ENCODE measurements around the gene ZDHHC19.
"Not testable (repeated sequence)": the region's sequence is repeated elsewhere in the genome, so short reads cannot be mapped to it uniquely, and the experiment has no call there.

ZDHHC19 gene

GRCh38 chr3:196225086-196225485 is 13.9 kb upstream of the ZDHHC19 start:
- DNase-seq (ENCODE audit: low spot score) = no peak

GRCh38 chr3:196222876-196223595 is 11.8 kb upstream of the ZDHHC19 start:
- DNase-seq (ENCODE audit: low spot score) = no peak

- DNase-seq (ENCODE audit: low spot score) = no peak
These were observed 9.8 kb upstream of the ZDHHC19 start for GRCh38 chr3:196220991-196221390.

- no peak for DNase-seq (ENCODE audit: low spot score)
These were observed 9.4 kb upstream of the ZDHHC19 start for GRCh38 chr3:196220587-196220986.

DNA sequence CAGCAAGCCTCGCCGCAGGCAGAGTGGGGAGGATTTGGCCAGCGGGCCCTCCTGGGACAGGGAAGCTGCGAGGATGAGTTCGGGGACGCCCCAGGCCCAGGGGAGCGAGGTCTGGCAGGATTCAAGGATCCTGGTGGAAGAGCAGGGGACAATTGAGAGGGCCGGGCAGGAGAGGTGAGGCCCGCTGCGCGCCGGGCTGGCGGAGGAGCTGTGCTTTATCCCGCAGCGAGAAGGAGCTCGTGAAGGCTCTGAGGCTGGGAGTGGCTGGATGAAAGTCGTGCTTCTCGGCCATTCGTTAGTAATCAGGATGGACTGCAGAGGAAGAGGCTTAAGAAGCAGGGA is 8.7 kb upstream of the ZDHHC19 start:
- no peak for DNase-seq (ENCODE audit: low spot score)

- DNase-seq (ENCODE audit: low spot score) = peak; percentile 90
These were observed 8.2 kb upstream of the ZDHHC19 start for GRCh38 chr3:196219194-196219969.

DNA sequence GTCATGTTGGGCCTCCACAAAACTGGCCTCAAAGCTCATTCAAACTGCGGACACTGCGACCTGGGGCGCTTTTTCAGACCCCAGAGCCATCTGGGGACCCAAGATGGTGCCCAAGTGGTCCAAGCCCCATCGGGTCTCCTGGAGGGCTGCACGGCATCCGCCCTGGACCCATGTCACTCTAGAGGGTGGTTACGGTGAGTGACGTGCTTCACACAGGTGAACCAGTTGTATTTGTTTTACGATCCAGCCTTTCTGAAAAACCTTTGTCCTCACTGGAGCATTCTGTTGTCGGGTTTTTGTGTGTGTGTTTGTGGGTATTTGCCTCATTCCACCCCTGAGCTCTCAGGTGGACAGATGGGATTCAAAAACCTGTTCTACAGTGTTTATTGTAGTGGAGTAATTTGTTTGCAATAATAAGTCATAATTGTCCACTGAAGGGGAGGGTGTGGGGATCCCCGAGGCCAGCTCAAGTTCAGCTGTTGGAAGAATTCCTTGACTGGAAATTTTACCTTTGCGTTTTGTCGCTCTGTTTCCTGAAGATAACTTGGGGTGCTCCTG is 7.0 kb upstream of the ZDHHC19 start:
- no peak for DNase-seq (ENCODE audit: low spot score)

GRCh38 chr3:196217307-196218154 is 6.3 kb upstream of the ZDHHC19 start:
- no peak for DNase-seq (ENCODE audit: low spot score)

DNA sequence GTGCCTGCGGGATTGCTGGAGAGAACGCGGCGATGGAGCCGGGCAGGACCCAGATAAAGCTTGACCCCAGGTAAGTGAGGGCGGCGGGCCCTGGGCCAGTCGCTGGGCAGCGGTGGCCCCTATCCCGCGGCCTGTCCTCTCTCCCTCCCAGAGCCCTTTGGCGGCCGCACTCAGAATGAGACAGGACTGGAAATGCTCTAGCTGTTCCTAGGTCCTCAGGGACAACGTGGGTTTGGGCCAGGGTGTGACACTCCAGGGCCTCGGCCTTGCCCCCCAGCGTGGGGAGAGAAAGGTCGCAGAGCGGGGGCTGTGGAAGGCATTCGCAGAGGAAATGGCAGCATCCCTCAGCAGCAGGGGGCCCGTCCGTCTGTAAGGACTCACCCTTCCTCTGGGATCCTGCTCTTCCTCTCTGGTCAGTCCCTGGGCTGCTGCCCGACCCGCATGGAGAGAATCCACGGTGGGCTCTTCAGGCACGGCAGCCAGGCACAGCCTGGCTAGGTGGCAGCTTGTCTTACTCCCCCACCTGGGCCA is 5.5 kb upstream of the ZDHHC19 start:
- no peak for DNase-seq (ENCODE audit: low spot score)

DNA sequence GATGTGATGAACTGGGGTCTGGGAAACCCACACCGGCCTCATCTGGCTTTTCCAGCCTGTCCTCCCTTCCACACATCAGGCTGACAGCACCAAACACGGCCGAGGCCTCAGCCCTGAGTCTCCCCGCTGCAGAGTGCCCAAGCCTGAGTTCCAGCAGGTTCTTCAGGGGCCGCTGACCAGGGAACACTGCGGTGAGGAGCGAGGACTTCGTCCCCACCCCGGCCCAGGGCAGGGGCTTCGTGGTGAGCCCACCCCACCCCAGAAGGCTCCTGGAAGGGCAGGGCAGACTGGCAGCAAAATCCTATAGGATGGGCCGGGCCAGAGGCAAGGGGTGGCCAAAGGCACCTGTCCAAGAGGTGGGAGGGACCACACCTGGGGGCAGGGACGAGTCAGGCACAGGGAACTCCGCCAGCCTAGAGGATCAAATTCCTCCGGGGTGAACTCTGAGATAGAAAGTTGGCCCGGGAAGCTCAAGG is 4.9 kb upstream of the ZDHHC19 start, which contains the start of gene SLC51A:
Gene SLC51A (plus strand): TSS at position 446 of the 476 bp plus-strand sequence. CDS start 179 bp downstream, outside the sequence.
- DNase-seq (ENCODE audit: low spot score) = no peak

DNA sequence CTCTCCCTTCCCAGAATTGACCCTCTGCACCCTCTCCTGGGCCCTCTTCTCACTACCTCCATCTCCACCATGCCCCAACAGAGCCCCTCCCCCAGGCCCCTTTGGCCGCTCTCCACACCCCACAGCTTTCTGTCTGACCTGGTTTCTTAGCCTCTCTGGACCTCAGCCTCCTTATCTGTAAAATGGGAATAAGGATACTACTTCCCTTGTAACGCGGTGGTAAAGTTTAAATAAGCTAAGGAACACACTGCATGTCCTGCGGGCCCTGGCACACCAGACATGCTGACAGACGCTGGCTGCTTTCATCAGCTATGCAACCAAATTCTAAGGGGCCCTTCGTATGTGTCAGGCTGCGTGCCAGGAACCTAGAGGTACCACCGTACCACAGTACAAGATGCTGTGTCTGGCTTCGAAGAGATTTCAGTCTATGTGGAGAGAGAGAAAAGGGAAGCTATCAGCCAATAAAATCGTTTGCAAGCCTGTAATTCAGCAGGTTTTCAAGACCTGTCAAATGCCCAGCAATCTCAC is 4.4 kb upstream of the ZDHHC19 start:
- no peak for DNase-seq (ENCODE audit: low spot score)

GRCh38 chr3:196214783-196215441 is 3.7 kb upstream of the ZDHHC19 start:
- no peak for DNase-seq (ENCODE audit: low spot score)

DNA sequence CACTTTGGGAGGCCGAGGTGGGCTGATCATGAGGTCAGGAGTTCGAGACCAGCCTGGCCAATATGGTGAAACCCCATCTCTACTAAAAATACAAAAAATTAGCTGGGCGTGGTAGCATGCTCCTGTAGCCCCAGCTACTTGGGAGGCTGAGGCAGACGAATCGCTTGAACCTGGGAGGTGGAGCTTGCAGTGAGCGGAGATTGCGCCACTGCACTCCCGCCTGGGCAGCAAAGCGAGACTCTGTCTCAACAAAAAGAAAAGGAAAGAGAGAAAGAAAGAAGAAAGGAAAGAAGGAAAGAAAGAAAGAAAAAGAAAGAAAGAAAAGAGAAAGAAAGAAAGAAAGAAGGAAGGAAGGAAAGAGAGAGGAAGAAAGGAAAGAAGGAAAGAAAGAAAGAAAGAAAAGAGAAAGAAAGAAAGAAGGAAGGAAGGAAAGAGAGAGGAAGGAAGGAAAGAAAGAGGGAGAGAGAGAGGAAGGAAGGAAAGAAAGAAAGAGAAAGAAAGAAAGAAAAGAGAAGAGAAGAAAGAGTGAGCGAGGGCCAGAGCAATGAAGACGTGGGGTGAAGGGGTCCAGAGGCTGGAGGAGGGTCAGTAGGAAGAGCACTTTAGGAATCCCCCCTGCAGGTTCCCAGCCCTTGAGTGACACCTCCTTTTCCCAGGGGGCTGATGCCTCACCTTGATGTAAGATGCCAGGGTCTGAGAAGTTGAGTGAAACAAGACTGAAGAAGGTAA is 1.1 kb downstream of the ZDHHC19 start:
- DNase-seq (ENCODE audit: low spot score) = not testable (repeated sequence)

DNA sequence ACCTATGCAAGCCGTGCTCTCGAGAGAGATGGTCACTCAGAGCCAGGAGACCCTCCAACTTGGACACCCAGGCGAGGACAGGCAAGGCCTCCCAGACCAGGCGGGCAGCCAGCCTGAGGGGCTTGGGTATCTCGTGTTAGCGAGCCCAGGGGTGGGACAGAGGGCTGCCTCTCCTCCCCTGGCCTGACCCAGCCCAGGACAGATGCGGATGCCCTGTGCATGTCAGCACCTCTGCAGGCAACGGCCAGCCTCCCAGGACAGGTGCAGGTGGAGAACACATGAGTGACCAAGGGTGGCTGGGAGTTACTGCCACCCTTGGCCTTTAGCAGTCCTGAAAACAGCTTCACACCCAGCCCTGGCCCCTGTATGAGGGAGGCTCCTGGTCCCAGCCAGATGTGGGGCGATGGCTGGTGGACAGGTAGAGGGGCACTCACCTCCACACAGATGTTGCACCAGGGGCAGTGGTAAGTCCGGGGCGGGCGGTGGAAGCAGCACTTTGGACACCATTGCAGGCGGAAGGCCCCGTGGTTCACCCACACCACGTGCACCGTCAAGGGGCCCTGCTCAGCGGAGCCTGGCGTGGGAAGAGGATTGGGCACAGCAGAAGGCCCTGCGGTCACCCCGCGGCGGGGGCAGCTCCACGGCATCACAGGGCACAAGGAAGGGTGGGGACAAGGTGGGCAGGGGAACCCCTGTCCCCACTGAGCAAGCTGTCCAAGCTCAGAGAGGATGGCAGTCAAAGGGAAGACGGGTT is 2.1 kb downstream of the ZDHHC19 start:
- no peak for DNase-seq (ENCODE audit: low spot score)

DNA sequence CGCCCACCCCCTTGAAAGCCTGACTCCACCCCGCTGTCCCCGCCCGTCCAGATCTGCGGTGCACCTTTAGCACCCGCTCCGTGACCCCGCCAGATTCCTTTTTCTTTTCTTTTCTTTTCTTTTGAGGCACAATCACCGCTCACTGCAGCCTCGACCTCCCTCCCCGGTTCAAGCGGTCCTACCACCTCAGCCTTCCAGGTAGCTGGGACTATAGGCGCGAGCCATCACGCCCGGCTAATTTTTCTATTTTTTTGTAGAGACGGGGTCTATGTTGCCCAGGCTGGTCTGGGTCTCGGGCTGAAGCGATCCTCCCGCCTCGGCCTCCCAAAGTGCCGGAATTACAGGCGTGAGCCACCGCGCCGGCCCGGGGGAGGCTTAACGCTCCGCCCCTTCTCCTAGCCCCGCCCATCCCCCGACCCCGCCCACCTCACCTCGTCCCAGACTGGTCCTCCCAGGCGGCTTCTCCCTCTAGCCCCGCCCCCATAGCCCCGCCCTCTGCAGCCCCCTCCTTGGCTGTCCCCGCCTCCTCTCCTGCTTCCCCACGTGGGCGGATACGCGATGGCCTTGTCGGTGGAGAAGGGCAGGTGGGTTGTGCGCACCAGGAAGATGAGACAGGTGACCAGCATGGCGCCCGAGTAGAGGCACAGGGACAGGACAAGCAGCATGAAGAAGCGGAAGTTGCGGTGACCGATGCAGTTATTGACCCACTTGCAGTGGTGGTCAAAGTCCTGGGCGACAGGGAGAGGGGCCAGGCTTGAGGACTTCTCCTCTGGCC is 3.2 kb downstream of the ZDHHC19 start:
- peak; percentile 56 for DNase-seq (ENCODE audit: low spot score)

DNA sequence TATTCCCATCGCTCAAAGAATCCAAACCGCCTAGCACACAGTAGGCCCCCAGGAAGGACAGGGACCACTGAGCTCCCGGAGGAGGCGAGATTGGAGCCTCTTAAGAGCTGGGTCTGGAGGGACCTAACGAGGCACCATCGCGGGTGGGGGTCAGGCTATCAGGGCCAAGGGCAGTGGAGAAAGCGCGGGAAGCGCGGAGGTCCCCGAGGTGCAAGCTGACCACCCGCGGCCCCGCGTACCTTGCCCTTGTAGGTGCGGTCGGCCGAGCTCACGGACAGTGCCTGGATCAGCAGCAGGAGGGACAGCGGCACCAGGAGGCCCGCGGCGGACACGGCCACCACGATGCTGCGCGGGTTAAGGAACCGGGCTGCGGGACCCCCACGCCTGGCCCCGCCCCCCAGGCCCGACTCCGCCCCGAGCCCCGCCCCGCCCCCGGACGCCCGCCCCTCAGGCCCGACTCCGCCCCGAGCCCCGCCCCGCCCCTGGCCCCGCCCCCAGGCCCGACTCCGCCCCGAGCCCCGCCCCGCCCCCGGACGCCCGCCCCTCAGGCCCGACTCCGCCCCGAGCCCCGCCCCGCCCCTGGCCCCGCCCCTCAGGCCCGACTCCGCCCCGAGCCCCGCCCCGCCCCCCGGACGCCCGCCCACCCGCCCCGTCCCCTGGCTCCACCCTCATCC is 3.9 kb downstream of the ZDHHC19 start:
- DNase-seq (ENCODE audit: low spot score) = no peak

GRCh38 chr3:196205442-196206205 is 5.6 kb downstream of the ZDHHC19 start:
- not testable (repeated sequence) for DNase-seq (ENCODE audit: low spot score)

All from AG08395 (cell line).